Measurements from ENCODE around the gene SLC2A1. TPM values are rescaled to one million over a fixed set of nuclear protein-coding genes. Genes with fewer than 3 reads are reported as not detected.

The SLC2A1 gene
- 100 to 1,000 TPM; 168 to 170 TPM for total RNA-seq

GRCh38 chr1:42958488-42959319, at the start of gene SLC2A1:
TSS of gene SLC2A1 (minus strand) at chr1:42958868. CDS start at chr1:42958651, 217 bp downstream.
- ChIA-PET POLR2A (interaction anchor here (0.6 to 1.2 kb wide), 3 partner anchors 21 to 114 kb away, joined by 3 to 4 read pairs (median 3); partner anchors contain the start of gene ZNF691), CTCF (interaction anchor here (1.1 to 1.3 kb wide), 2 partner anchors 36 to 46 kb away, joined by 4 read pairs; no protein-coding TSS in a partner anchor)

GRCh38 chr1:43007377-43008114, 48.9 kb upstream of the SLC2A1 start:
- CTCF ChIA-PET: no interaction called here
- POLR2A ChIA-PET: no interaction called here

- ChIA-PET POLR2A (interaction anchor here (0.5 kb wide), 1 partner anchor 8 kb away, joined by 6 read pairs; no protein-coding TSS in a partner anchor), CTCF (no interaction called here)
Measured at GRCh38 chr1:43005460-43006361, 47.0 kb upstream of the SLC2A1 start.

GRCh38 chr1:43004587-43005459, 46.2 kb upstream of the SLC2A1 start:
- POLR2A ChIA-PET: no interaction called here

GRCh38 chr1:43002766-43003165, 44.1 kb upstream of the SLC2A1 start:
- POLR2A ChIA-PET: no interaction called here
- CTCF ChIA-PET: interaction anchor here (0.7 kb wide), 1 partner anchor 123 kb away, joined by 3 read pairs; no protein-coding TSS in a partner anchor

More at GRCh38 chr1:43004587-43005459, 46.2 kb upstream of the SLC2A1 start:
- CTCF ChIA-PET: no interaction called here

GRCh38 chr1:43002116-43002515, 43.4 kb upstream of the SLC2A1 start:
- ChIA-PET POLR2A (no interaction called here), CTCF (no interaction called here)

- CTCF ChIA-PET: no interaction called here
- POLR2A ChIA-PET: no interaction called here
Measured at GRCh38 chr1:43001434-43001833, 42.8 kb upstream of the SLC2A1 start.

GRCh38 chr1:43000271-43000670, 41.6 kb upstream of the SLC2A1 start:
- ChIA-PET POLR2A (no interaction called here), CTCF (no interaction called here)

- CTCF ChIA-PET: no interaction called here
- POLR2A ChIA-PET: no interaction called here
Measured at GRCh38 chr1:42999308-42999707, 40.6 kb upstream of the SLC2A1 start.

- POLR2A ChIA-PET: no interaction called here
- CTCF ChIA-PET: no interaction called here
Measured at GRCh38 chr1:42998386-42998785, 39.7 kb upstream of the SLC2A1 start.

GRCh38 chr1:42996384-42996970, 37.8 kb upstream of the SLC2A1 start:
- ChIA-PET POLR2A (no interaction called here), CTCF (interaction anchor here (0.6 kb wide), 1 partner anchor 176 kb away, joined by 4 read pairs; no protein-coding TSS in a partner anchor)

- POLR2A ChIA-PET: no interaction called here
- CTCF ChIA-PET: interaction anchor here (0.9 kb wide), 1 partner anchor 80 kb away, joined by 3 read pairs; no protein-coding TSS in a partner anchor
Measured at GRCh38 chr1:42993502-42994136, 35.0 kb upstream of the SLC2A1 start.

- ChIA-PET POLR2A (no interaction called here), CTCF (interaction anchor here (0.6 kb wide), 1 partner anchor 45 kb away, joined by 4 read pairs; no protein-coding TSS in a partner anchor)
Measured at GRCh38 chr1:42992054-42992571, 33.4 kb upstream of the SLC2A1 start.

GRCh38 chr1:42990757-42991346, 32.2 kb upstream of the SLC2A1 start:
- POLR2A ChIA-PET: no interaction called here
- CTCF ChIA-PET: no interaction called here

GRCh38 chr1:42983693-42984092, 25.0 kb upstream of the SLC2A1 start:
- POLR2A ChIA-PET: no interaction called here
- CTCF ChIA-PET: no interaction called here

- POLR2A ChIA-PET: no interaction called here
- CTCF ChIA-PET: no interaction called here
Measured at GRCh38 chr1:42983253-42983652, 24.6 kb upstream of the SLC2A1 start.

GRCh38 chr1:42982641-42983040, 24.0 kb upstream of the SLC2A1 start:
- ChIA-PET POLR2A (no interaction called here), CTCF (no interaction called here)
